Measurements from ENCODE around the gene EPDR1. TPM values are rescaled to one million over a fixed set of nuclear protein-coding genes. Genes with fewer than 3 reads are reported as not detected.

The EPDR1 gene
- total RNA-seq, 1 experiment from 2014 or later = 5.3 TPM

DNA sequence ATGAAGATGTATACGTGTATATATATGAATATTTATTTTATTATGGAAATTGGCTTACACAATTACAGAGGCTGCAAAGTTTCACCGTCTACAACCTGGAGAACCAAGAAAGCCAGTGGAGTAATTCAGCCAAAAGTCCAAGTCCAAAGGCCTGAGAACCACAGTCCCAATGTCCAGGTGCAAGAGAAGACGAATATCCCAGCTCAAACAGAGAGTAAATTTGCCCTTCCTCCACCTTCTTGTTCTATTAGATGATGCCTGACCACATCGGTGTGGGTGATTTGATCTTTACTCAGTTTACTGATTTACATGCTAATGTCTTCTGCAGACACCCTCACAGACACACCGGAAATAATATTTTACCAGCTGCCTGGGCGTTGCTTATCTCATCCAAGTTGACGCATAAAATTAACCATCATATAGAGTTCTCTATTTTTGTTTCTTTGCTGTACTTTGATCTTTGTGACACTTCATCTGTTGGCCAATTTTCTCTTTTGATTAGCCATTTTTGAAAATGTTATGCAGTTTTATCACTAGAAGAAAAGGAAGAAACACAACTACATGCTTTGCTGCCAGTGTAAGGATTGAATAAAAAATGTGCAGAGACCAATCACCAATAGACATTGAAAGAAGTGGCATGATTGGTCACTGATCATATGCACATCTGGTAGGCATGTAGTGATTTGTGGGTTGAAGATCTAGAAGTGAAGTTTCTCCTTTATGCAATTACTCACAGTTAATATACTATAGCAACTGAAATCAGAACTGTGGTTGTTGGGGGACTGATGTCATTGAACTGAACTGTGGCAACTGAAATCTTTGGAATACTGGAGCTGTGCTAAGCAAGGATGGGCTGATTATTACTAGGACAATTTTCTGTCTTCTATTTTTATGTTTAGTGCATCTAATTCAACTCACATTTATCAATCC is 68.5 kb downstream of the EPDR1 start:
- Mint-ChIP-seq H3K27me3 (ENCODE audit: low read depth) (peaks cover 30% of the 10 kb centered on the region), H3K36me3 (ENCODE audit: insufficient read depth in 1 of 3, low read depth in 3 of 3) (no peaks in the 10 kb centered on the region; a peak in 1 of 7 replicates), H3K27ac (no peak overlapping the region), H3K9me3 (peaks cover 0 to 3% of the 10 kb centered on the region in 2 experiments; a peak in 1 of 5 replicates), H3K4me3 (no peak overlapping the region), H3K4me1 (peaks cover 15 to 21% of the 10 kb centered on the region in 2 experiments)
- Histone ChIP-seq H3K23ac (ENCODE audit: insufficient read length, low read depth, low read length) (no peak overlapping the region), H3K9me3 (ENCODE audit: control insufficient read depth, low read depth, low read length) (no peaks in the 10 kb centered on the region), H3K4ac (ENCODE audit: low read depth, low read length) (no peak overlapping the region), H3K9ac (ENCODE audit: extremely low read depth, insufficient read length, low read length) (no peak overlapping the region), H2AFZ (ENCODE audit: low read length) (no peak overlapping the region), H3K79me2 (ENCODE audit: insufficient read depth, low read length) (no peaks in the 10 kb centered on the region), H3K18ac (ENCODE audit: insufficient read length, low read depth, low read length) (no peak overlapping the region), H3K14ac (ENCODE audit: insufficient read depth, low read length) (no peak overlapping the region), H2BK5ac (ENCODE audit: insufficient read length, low read length) (no peak overlapping the region), H4K5ac (ENCODE audit: insufficient read length, low read depth, low read length) (no peak overlapping the region), H2BK120ac (ENCODE audit: low read depth, low read length, poor library complexity, severe bottlenecking) (no peak overlapping the region), H2AK5ac (ENCODE audit: insufficient read length, low read length) (no peak overlapping the region), H3K79me1 (ENCODE audit: insufficient read depth, low read depth, low read length, poor library complexity, severe bottlenecking) (no peaks in the 10 kb centered on the region), H3K27me3 (ENCODE audit: insufficient read depth, low read length) (no peaks in the 10 kb centered on the region; the same call in 1 of the 2 replicates), H3K4me1 (ENCODE audit: insufficient read depth, low read length) (peaks cover 5% of the 10 kb centered on the region), H4K8ac (replicated peaks; ENCODE audit: insufficient read length, low read depth, low read length) (no peak overlapping the region), H2BK12ac (ENCODE audit: insufficient read length, low read depth, low read length) (no peak overlapping the region), H4K91ac (ENCODE audit: insufficient read length, low read depth, low read length) (no peak overlapping the region), H3K27ac (ENCODE audit: insufficient read length, low read depth, low read length) (no peak overlapping the region), H3K23me2 (ENCODE audit: insufficient read length, low read depth, low read length, poor library complexity, severe bottlenecking) (no peaks in the 10 kb centered on the region), H3T11ph (ENCODE audit: low read length) (no peak overlapping the region), H3K4me2 (ENCODE audit: insufficient read depth, insufficient read length, low read length) (no peak overlapping the region), H4K20me1 (ENCODE audit: control insufficient read depth, insufficient read depth, insufficient read length) (no peaks in the 10 kb centered on the region), H2BK15ac (ENCODE audit: low read depth, low read length) (no peak overlapping the region), H3K56ac (ENCODE audit: insufficient read length, low read depth, low read length) (no peak overlapping the region), H2BK20ac (ENCODE audit: low read depth, low read length, poor library complexity, severe bottlenecking) (no peak overlapping the region)
- no peak for DNase-seq
- WGBS (ENCODE audit: extremely low coverage, insufficient read length, low lambda C conversion rate) = no CpG with 5 or more reads among the region's 7 CpGs
- TF ChIP-seq, protein P1, sequence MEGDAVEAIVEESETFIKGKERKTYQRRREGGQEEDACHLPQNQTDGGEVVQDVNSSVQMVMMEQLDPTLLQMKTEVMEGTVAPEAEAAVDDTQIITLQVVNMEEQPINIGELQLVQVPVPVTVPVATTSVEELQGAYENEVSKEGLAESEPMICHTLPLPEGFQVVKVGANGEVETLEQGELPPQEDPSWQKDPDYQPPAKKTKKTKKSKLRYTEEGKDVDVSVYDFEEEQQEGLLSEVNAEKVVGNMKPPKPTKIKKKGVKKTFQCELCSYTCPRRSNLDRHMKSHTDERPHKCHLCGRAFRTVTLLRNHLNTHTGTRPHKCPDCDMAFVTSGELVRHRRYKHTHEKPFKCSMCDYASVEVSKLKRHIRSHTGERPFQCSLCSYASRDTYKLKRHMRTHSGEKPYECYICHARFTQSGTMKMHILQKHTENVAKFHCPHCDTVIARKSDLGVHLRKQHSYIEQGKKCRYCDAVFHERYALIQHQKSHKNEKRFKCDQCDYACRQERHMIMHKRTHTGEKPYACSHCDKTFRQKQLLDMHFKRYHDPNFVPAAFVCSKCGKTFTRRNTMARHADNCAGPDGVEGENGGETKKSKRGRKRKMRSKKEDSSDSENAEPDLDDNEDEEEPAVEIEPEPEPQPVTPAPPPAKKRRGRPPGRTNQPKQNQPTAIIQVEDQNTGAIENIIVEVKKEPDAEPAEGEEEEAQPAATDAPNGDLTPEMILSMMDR (conservative IDR thresholded peaks at IDR 0.05) = no peak

All from H9 (cell line).